Measurements from ENCODE around the gene RBBP4. TPM values are rescaled to one million over a fixed set of nuclear protein-coding genes. Genes with fewer than 3 reads are reported as not detected.

RBBP4 gene
- total RNA-seq, 1 donor from 2014 or later = 175 TPM

DNA sequence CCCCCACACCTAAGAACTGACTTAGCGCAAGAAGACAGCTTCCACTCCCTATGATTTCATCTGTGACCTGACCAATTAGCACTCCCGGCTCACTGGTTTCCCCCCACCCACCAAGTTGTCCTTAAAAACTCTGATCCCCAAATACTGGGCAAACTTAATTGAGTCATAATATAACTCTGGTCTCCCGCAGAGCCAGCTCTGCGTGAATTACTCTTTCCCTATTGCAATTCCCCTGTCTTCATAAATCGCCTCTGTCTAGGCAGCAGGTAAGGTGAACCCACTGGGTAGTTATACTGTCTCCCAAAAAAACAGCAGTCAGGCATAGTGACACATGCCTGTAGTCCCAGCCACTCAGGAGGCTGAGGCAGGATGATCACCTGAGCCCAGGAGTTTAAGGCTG is 37.5 kb upstream of the RBBP4 start:
- DNase-seq (ENCODE audit: low read depth) = no peak
- TF ChIP-seq, protein P1, sequence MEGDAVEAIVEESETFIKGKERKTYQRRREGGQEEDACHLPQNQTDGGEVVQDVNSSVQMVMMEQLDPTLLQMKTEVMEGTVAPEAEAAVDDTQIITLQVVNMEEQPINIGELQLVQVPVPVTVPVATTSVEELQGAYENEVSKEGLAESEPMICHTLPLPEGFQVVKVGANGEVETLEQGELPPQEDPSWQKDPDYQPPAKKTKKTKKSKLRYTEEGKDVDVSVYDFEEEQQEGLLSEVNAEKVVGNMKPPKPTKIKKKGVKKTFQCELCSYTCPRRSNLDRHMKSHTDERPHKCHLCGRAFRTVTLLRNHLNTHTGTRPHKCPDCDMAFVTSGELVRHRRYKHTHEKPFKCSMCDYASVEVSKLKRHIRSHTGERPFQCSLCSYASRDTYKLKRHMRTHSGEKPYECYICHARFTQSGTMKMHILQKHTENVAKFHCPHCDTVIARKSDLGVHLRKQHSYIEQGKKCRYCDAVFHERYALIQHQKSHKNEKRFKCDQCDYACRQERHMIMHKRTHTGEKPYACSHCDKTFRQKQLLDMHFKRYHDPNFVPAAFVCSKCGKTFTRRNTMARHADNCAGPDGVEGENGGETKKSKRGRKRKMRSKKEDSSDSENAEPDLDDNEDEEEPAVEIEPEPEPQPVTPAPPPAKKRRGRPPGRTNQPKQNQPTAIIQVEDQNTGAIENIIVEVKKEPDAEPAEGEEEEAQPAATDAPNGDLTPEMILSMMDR (conservative IDR thresholded peaks at IDR 0.05; ENCODE audit: low read depth, low read length) = no peak
- H3K4me3 ChIP-seq (ENCODE audit: low read depth, low read length) = no peak overlapping the region

- H3K4me3 ChIP-seq (ENCODE audit: low read depth, low read length) = no peak overlapping the region
- TF ChIP-seq, protein P1 (conservative IDR thresholded peaks at IDR 0.05; ENCODE audit: low read depth, low read length) = no peak
- DNase-seq (ENCODE audit: low read depth) = no peak
Measured at GRCh38 chr1:32618673-32619221, 32.3 kb upstream of the RBBP4 start.

DNA sequence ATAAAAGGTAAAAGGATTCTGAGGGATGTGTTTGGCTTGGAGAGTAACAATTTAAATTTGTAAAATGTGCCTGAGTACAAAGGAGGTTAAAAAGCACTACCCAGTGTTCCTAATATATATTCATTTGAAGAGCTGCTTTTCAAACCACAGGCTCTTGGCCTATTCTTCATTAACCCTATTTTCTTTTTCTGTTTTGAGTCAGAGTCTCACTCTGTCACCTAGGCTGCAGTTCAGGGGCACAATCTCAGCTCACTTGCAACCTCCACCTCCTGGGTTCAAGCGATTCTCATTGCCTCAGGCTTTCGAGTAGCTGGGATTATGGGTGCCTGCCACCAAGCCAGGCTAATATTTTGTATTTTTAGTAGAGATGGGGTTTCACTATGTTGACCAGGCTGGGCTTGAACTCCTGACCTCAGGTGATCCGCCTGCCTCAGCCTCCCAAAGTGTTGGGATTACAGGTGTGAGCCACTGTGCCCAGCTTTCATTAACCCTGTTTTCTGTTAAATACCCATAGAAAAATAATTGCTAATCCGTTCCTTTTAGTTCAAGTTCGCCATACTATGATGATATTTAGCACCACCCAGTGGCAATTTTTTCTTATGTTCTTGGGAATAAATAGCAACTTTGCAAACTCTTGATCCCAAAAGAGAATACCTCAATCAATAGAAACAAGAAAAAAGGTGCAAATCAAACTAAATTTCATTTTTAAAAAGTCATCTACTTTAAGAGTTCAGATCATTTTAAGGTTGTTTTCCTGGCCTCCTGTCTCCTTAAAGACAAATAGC is 31.1 kb upstream of the RBBP4 start:
- TF ChIP-seq, protein P1 (conservative IDR thresholded peaks at IDR 0.05; ENCODE audit: low read depth, low read length) = peak; percentile 30
- DNase-seq (ENCODE audit: low read depth) = no peak
- no peak overlapping the region for H3K4me3 ChIP-seq (ENCODE audit: low read depth, low read length)

GRCh38 chr1:32622205-32622604 is 28.8 kb upstream of the RBBP4 start:
- TF ChIP-seq, protein P1 (conservative IDR thresholded peaks at IDR 0.05; ENCODE audit: low read depth, low read length) = no peak
- no peak for DNase-seq (ENCODE audit: low read depth)

DNA sequence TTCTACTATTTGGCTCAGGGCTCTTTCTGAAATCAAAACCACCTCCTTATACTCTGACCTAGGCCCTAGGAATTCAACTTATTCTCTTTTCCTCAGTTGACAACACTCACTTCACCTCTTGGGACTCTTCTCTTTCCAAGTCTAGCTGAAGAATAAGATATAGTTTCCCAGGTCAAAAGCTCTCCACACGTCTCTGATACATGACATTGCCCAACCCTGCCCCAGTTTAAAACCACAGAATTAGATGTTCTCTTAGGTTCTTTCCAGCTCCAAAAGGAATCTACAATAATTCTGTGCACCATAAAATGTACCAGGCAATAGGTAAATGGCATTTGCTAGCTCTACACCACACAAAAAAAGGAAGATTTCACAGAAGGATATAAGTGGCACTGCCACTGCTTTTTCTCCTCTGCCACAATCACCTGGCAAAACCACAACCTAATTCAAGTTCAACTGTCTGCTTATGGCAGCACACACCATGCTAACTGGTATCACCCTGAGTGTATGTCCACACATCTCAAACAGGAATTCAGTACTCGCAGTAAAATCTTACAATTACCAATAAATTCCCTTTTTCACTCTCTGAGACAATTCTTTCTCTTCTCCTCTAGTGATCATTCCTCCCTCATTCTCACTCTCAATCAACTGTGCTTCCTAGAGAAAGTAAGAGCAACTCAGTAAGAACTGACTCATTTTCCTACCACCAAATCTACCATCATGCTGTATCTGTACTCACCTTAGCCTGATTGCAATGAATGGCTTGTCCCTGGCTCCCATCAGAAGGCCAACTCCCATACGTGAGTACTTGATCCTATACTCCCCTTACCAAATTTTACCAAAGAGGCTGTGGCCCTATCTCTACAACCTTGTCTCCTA is 28.0 kb upstream of the RBBP4 start:
- DNase-seq (ENCODE audit: low read depth) = no peak
- TF ChIP-seq, protein P1 (conservative IDR thresholded peaks at IDR 0.05; ENCODE audit: low read depth, low read length) = no peak
- H3K4me3 ChIP-seq (ENCODE audit: low read depth, low read length) = no peak overlapping the region

More at GRCh38 chr1:32622205-32622604, 28.8 kb upstream of the RBBP4 start:
- no peak overlapping the region for H3K4me3 ChIP-seq (ENCODE audit: low read depth, low read length)

GRCh38 chr1:32623775-32624174 is 27.2 kb upstream of the RBBP4 start:
- DNase-seq (ENCODE audit: low read depth) = no peak
- TF ChIP-seq, protein P1 (conservative IDR thresholded peaks at IDR 0.05; ENCODE audit: low read depth, low read length) = no peak
- no peak overlapping the region for H3K4me3 ChIP-seq (ENCODE audit: low read depth, low read length)

Data from epithelial cell of proximal tubule (primary cell).